Vagina (tissue), 2 donors: Measurements from ENCODE around the gene MAST4.

Source experiments
- POLR2A ChIP-seq, 2 donors: fragments of 450-650 bp; IDR thresholded peaks; one replicate each; pipeline ENCODE4 v1.6.1; 2017; ENCODE audit warnings: antibody characterized with exemption in 2 of 2, mild to moderate bottlenecking in 2 of 2, moderate library complexity in 2 of 2
- POLR2AphosphoS5 ChIP-seq, 2 donors: sonication (generic); formaldehyde crosslinking; IDR thresholded peaks; one replicate each; pipeline ENCODE4 v1.9.0; 2017; ENCODE audit warnings: antibody characterized with exemption in 2 of 2, mild to moderate bottlenecking in 2 of 2, low read depth in 1 of 2; ENCODE audit not compliant: insufficient read depth in 1 of 2
- TF ChIP-seq, protein P1 (sequence below), 3 experiments: fragments of 450-650 bp in 2 of 3; fragments of 200-600 bp in 1 of 3; sonication (generic) in 1 of 3; IDR thresholded peaks; one replicate each; pipeline ENCODE4 v1.5.1; 2017 to 2019; ENCODE audit warnings: antibody characterized with exemption in 3 of 3, mild to moderate bottlenecking in 2 of 3, moderate library complexity in 2 of 3

DNA sequence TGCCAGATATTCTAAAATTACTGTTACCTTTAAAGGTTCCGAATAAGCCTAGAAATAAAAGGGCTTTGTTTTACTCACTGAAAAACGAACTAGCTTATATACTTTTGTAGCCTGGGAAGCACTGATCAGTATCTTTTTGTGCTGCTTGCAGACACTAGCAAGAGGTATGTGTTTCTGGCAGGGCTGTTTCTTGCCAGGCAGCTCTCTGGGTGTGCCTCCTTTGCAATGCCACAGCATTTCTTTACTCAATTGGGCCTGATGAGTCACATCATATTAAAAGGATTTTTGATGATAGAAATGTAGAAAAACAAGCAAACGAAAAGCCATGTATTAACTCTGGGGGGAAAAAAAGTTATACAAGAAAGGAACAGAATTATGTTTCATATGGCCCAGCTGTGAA lies 564.8 kb downstream of the MAST4 start:
- TF ChIP-seq POLR2AphosphoS5 (IDR thresholded peaks at IDR 0.05; ENCODE audit: insufficient read depth in 1 of 2, low read depth in 1 of 2) (peak in 1 of 2 donors; percentile 34), POLR2A (IDR thresholded peaks at IDR 0.05) (no peak)
- TF ChIP-seq, protein P1, sequence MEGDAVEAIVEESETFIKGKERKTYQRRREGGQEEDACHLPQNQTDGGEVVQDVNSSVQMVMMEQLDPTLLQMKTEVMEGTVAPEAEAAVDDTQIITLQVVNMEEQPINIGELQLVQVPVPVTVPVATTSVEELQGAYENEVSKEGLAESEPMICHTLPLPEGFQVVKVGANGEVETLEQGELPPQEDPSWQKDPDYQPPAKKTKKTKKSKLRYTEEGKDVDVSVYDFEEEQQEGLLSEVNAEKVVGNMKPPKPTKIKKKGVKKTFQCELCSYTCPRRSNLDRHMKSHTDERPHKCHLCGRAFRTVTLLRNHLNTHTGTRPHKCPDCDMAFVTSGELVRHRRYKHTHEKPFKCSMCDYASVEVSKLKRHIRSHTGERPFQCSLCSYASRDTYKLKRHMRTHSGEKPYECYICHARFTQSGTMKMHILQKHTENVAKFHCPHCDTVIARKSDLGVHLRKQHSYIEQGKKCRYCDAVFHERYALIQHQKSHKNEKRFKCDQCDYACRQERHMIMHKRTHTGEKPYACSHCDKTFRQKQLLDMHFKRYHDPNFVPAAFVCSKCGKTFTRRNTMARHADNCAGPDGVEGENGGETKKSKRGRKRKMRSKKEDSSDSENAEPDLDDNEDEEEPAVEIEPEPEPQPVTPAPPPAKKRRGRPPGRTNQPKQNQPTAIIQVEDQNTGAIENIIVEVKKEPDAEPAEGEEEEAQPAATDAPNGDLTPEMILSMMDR (IDR thresholded peaks at IDR 0.05), result no peak
